ENCODE measurements around the gene ZBTB7B.
A peak's percentile ranks its signal among the peaks of the same experiment; 100 is the strongest.

The ZBTB7B gene

DNA sequence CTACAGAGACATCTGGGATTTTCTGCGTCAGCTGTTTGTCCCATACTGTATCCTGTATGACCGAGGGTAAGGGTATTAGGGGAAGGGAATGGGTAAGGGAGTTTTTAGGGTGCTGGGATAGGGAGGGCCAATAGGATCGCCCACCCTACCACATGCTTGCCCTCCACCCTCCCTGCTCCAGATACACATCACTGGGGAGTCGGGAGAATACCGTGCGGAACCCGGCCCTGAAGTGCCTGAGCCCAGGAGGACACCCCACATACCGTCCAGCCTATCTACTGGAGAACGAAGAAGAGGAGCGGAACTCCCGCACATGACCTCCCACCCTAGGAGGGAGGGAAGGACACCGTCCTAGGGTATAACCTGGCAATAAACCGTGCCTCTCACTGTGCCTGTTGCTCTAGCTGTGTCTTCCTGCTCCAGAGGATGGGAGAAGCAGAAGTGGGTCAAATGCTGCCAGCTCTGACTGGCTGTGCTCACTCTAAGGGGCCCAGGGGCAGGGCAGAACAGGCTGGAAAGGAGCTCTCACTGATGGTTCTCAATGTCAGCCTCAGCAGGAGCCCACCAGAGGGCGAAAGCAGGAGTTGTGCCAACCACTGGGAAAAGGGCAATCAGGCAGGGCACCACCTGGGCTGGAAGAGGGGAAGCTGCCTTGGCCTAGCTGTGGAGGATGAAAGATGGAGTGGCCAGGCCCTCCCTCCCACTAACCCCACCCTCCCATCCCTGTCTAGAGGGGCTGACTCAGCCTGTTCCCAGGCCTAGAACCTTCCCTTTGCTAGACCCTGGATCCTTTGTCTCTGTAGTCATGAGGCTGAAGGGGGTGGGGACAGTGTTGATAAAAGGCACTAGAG, 9.7 kb upstream of the ZBTB7B start:
- TF ChIP-seq TEAD4 (IDR thresholded peaks at IDR 0.05) (no peak), CEBPB (IDR thresholded peaks at IDR 0.05) (no peak), YY1 (IDR thresholded peaks at IDR 0.05; ENCODE audit: low read depth) (no peak), ZBTB7A (IDR thresholded peaks at IDR 0.05; ENCODE audit: low read depth) (no peak), TCF12 (IDR thresholded peaks at IDR 0.05; ENCODE audit: low read depth) (no peak), MAX (IDR thresholded peaks at IDR 0.05) (no peak), EGR1 (IDR thresholded peaks at IDR 0.05) (no peak), FOXM1 (IDR thresholded peaks at IDR 0.05; ENCODE audit: borderline replicate concordance, low read depth) (no peak), CREB1 (IDR thresholded peaks at IDR 0.05; ENCODE audit: low read depth) (no peak), EP300 (IDR thresholded peaks at IDR 0.05; ENCODE audit: borderline replicate concordance) (no peak)

- no peak for TF ChIP-seq RAD21 (IDR thresholded peaks at IDR 0.05; ENCODE audit: low read depth)
- TF ChIP-seq NFIC (IDR thresholded peaks at IDR 0.05): 0 out of 2 replicates have a peak, but pooled peaks have one; percentile 12
- TF ChIP-seq CEBPB (IDR thresholded peaks at IDR 0.05): no peak
- TF ChIP-seq YY1 (IDR thresholded peaks at IDR 0.05; ENCODE audit: low read depth): no peak
- no peak for TF ChIP-seq MAX (IDR thresholded peaks at IDR 0.05)
These were observed 8.9 kb upstream of the ZBTB7B start, which contains the start of gene LENEP for GRCh38 chr1:154993572-154994268. TSS of gene LENEP (plus strand) at chr1:154993586. CDS start at chr1:154993608, 22 bp downstream.

DNA sequence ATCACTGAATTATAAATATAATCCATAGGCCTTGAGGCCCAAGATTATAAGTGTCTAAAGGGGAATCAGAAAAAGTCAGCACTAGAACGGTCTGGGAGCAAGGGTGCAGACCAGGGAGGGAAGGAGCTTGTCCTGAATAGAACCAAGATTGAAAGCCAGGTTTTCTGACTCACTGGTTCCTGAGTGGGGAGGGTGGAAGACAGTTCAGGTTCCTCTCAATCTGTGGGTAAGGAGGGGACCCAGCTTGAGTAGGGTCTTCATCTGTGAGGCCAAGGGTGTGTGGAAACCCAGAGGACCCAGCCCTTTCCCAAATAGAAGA, 8.4 kb upstream of the ZBTB7B start:
- no peak for TF ChIP-seq MAX (IDR thresholded peaks at IDR 0.05)
- TF ChIP-seq NFIC (IDR thresholded peaks at IDR 0.05): 0 out of 2 replicates have a peak, but pooled peaks have one; percentile 3

GRCh38 chr1:154994591-154994990, 8.0 kb upstream of the ZBTB7B start:
- TF ChIP-seq, protein P1, sequence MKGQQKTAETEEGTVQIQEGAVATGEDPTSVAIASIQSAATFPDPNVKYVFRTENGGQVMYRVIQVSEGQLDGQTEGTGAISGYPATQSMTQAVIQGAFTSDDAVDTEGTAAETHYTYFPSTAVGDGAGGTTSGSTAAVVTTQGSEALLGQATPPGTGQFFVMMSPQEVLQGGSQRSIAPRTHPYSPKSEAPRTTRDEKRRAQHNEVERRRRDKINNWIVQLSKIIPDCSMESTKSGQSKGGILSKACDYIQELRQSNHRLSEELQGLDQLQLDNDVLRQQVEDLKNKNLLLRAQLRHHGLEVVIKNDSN (IDR thresholded peaks at IDR 0.05): no peak
- TF ChIP-seq CREB1 (IDR thresholded peaks at IDR 0.05; ENCODE audit: low read depth) (no peak), TCF12 (IDR thresholded peaks at IDR 0.05; ENCODE audit: low read depth) (no peak), EGR1 (IDR thresholded peaks at IDR 0.05) (no peak), REST (IDR thresholded peaks at IDR 0.05; ENCODE audit: low read depth) (no peak), ZBTB7A (IDR thresholded peaks at IDR 0.05; ENCODE audit: low read depth) (no peak), EP300 (IDR thresholded peaks at IDR 0.05; ENCODE audit: borderline replicate concordance) (no peak), TAF1 (IDR thresholded peaks at IDR 0.05; ENCODE audit: low read depth) (no peak), MAX (IDR thresholded peaks at IDR 0.05) (no peak)

- peak; percentile 33; the same call in 1 of the 2 replicates for TF ChIP-seq RAD21 (IDR thresholded peaks at IDR 0.05; ENCODE audit: low read depth)
- 0 out of 2 replicates have a peak, but pooled peaks have one; percentile 29 for TF ChIP-seq TEAD4 (IDR thresholded peaks at IDR 0.05)
These were observed 7.2 kb upstream of the ZBTB7B start for GRCh38 chr1:154995301-154995983.

GRCh38 chr1:154996966-154997701, 5.5 kb upstream of the ZBTB7B start:
- TF ChIP-seq REST (IDR thresholded peaks at IDR 0.05; ENCODE audit: low read depth): no peak
- TF ChIP-seq NFIC (IDR thresholded peaks at IDR 0.05): no peak
- TF ChIP-seq TCF12 (IDR thresholded peaks at IDR 0.05; ENCODE audit: low read depth): no peak
- no peak for TF ChIP-seq RAD21 (IDR thresholded peaks at IDR 0.05; ENCODE audit: low read depth)
- TF ChIP-seq, protein P1 (IDR thresholded peaks at IDR 0.05): no peak
- TF ChIP-seq EGR1 (IDR thresholded peaks at IDR 0.05): no peak
- no peak for TF ChIP-seq MAX (IDR thresholded peaks at IDR 0.05)
- no peak for TF ChIP-seq TAF1 (IDR thresholded peaks at IDR 0.05; ENCODE audit: low read depth)
- no peak for TF ChIP-seq EP300 (IDR thresholded peaks at IDR 0.05; ENCODE audit: borderline replicate concordance)
- no peak for TF ChIP-seq FOXM1 (IDR thresholded peaks at IDR 0.05; ENCODE audit: borderline replicate concordance, low read depth)
- no peak for TF ChIP-seq TEAD4 (IDR thresholded peaks at IDR 0.05)
- no peak for TF ChIP-seq ZBTB7A (IDR thresholded peaks at IDR 0.05; ENCODE audit: low read depth)
- no peak for TF ChIP-seq YY1 (IDR thresholded peaks at IDR 0.05; ENCODE audit: low read depth)

Data from Ishikawa (cell line).